HepG2 (cell line): Measurements from ENCODE around the gene TOB2. TPM values are rescaled to one million over a fixed set of nuclear protein-coding genes. Genes with fewer than 3 reads are reported as not detected.
A peak's percentile ranks its signal among the peaks of the same experiment; 100 is the strongest.

ENCODE experiments used
- ARNTL ChIP-seq: sonication (generic); formaldehyde crosslinking; IDR thresholded peaks from 2 replicates; pipeline ENCODE4 v1.4.0; 2020; ENCODE audit warnings: mild to moderate bottlenecking, missing genetic modification reagents
- CENPT ChIP-seq: sonication (generic); formaldehyde crosslinking; IDR thresholded peaks from 2 replicates; pipeline ENCODE4 v1.8.0; 2022; ENCODE audit warnings: low read depth, mild to moderate bottlenecking, moderate library complexity, missing genetic modification reagents
- IRF2 ChIP-seq: IDR thresholded peaks from 2 replicates; pipeline ENCODE4 v1.6.1; 2018; ENCODE audit warnings: missing genetic modification reagents, missing compliant biosample characterization
- KLF12 ChIP-seq: sonication (generic); formaldehyde crosslinking; IDR thresholded peaks from 2 replicates; pipeline ENCODE4 v1.4.0; 2020; ENCODE audit warnings: missing genetic modification reagents, borderline replicate concordance
- NRL ChIP-seq: sonication (generic); formaldehyde crosslinking; IDR thresholded peaks from 2 replicates; pipeline ENCODE4 v1.5.0; 2020; ENCODE audit warnings: missing genetic modification reagents, mild to moderate bottlenecking, moderate library complexity, borderline replicate concordance
- POLR2AphosphoS5 ChIP-seq: IDR thresholded peaks from 2 replicates; pipeline ENCODE4 v1.6.1; 2012; ENCODE audit warnings: low read depth, low read length
- SALL2 ChIP-seq: sonication (generic); formaldehyde crosslinking; IDR thresholded peaks from 2 replicates; pipeline ENCODE4 v1.8.1; 2023; ENCODE audit warnings: mild to moderate bottlenecking, missing genetic modification reagents, inconsistent platforms
- THAP7 ChIP-seq: sonication (generic); formaldehyde crosslinking; IDR thresholded peaks from 2 replicates; pipeline ENCODE4 v1.8.1; 2023; ENCODE audit warnings: mild to moderate bottlenecking, missing genetic modification reagents
- ZBTB46 ChIP-seq: sonication (generic); formaldehyde crosslinking; IDR thresholded peaks from 2 replicates; pipeline ENCODE4 v1.4.0; 2020; ENCODE audit warnings: mild to moderate bottlenecking, missing genetic modification reagents, borderline replicate concordance
- ZNF205 ChIP-seq: IDR thresholded peaks from 2 replicates; pipeline ENCODE4 v1.6.1; 2018; ENCODE audit warnings: missing biosample characterization, missing genetic modification reagents
- ZNF407 ChIP-seq: sonication (generic); formaldehyde crosslinking; IDR thresholded peaks from one replicate; pipeline ENCODE4 v1.5.1; 2020; ENCODE audit warnings: mild to moderate bottlenecking, missing genetic modification reagents; ENCODE audit errors: not compliant biosample characterization
- ZNF75D ChIP-seq: sonication (generic); formaldehyde crosslinking; IDR thresholded peaks from 2 replicates; pipeline ENCODE4 v1.8.1; 2023; ENCODE audit warnings: missing genetic modification reagents, mild to moderate bottlenecking, borderline replicate concordance
- polyA plus RNA-seq, 8 experiments: library from polyadenylated mRNA; depleted of rRNA in 3 of 8; stranded (reverse) in 7 of 8; unstranded in 1 of 8; fragments of >200 nt; fragmentation: Illumina TruSeq in 4 of 8; extraction: Trizol in 4 of 8; gene quantifications; 2 replicates each; pipeline versions ENCODE4 v1.2.1 to v1.2.3, GENCODE V29; 2011 to 2016; ENCODE audit warnings: low read depth in 4 of 8, missing spikeins in 1 of 8, mixed read lengths in 1 of 8; ENCODE audit not compliant: insufficient read depth in 1 of 8
- total RNA-seq, 5 experiments: library from RNA; depleted of rRNA; stranded (reverse); fragments of >200 nt; fragmentation: Illumina TruSeq; extraction: Trizol; gene quantifications; 2 replicates each; pipeline ENCODE4 v1.2.3, GENCODE V29; 2016; ENCODE audit warnings: low read depth in 1 of 5
- TF ChIP-seq, protein P1 (sequence below): sonication (generic); formaldehyde crosslinking; IDR thresholded peaks from 2 replicates; pipeline ENCODE4 v1.9.0; 2021; ENCODE audit warnings: missing genetic modification reagents, borderline replicate concordance
- TF ChIP-seq, protein P2 (sequence below): sonication (generic); formaldehyde crosslinking; IDR thresholded peaks from 2 replicates; pipeline ENCODE4 v1.8.0; 2022; ENCODE audit warnings: missing genetic modification reagents, low read depth, mild to moderate bottlenecking, borderline replicate concordance

TOB2 gene
- total and polyA plus RNA-seq, 2 of the 13 experiments (the other 11 are each of a cell fraction or from before 2014, with no cell fraction given) = 12.2 to 13.7 TPM

GRCh38 chr22:41397143-41397811 is 49.3 kb downstream of the TOB2 start (continued):
- no peak for TF ChIP-seq ZBTB46 (CRISPR knock-in tag)
- peak; percentile 61; the same call in 1 of the 2 replicates for TF ChIP-seq IRF2
- TF ChIP-seq ZNF205 (CRISPR knock-in tag) = no peak
- TF ChIP-seq CENPT (CRISPR knock-in tag) = no peak
- no peak for TF ChIP-seq ZNF407 (CRISPR knock-in tag)
- no peak for TF ChIP-seq SALL2 (CRISPR knock-in tag)
- 0 out of 2 replicates have a peak, but pooled peaks have one; percentile 24 for TF ChIP-seq KLF12 (CRISPR knock-in tag)
- TF ChIP-seq, protein P1, sequence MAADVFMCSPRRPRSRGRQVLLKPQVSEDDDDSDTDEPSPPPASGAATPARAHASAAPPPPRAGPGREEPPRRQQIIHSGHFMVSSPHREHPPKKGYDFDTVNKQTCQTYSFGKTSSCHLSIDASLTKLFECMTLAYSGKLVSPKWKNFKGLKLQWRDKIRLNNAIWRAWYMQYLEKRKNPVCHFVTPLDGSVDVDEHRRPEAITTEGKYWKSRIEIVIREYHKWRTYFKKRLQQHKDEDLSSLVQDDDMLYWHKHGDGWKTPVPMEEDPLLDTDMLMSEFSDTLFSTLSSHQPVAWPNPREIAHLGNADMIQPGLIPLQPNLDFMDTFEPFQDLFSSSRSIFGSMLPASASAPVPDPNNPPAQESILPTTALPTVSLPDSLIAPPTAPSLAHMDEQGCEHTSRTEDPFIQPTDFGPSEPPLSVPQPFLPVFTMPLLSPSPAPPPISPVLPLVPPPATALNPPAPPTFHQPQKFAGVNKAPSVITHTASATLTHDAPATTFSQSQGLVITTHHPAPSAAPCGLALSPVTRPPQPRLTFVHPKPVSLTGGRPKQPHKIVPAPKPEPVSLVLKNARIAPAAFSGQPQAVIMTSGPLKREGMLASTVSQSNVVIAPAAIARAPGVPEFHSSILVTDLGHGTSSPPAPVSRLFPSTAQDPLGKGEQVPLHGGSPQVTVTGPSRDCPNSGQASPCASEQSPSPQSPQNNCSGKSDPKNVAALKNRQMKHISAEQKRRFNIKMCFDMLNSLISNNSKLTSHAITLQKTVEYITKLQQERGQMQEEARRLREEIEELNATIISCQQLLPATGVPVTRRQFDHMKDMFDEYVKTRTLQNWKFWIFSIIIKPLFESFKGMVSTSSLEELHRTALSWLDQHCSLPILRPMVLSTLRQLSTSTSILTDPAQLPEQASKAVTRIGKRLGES = no peak
- 0 out of 2 replicates have a peak, but pooled peaks have one; percentile 13 for TF ChIP-seq NRL (CRISPR knock-in tag)
- TF ChIP-seq ZNF75D (CRISPR knock-in tag) = no peak
- TF ChIP-seq, protein P2, sequence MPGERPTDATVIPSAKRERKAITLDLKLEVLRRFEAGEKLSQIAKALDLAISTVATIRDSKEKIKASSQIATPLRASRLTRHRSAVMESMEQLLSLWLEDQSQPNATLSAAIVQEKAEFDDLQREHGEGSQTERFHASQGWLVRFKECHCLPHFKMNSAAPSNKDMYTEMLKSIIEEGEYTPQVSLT (CRISPR knock-in tag) = no peak
- no peak for TF ChIP-seq THAP7 (CRISPR knock-in tag)
- peak; percentile 98 for TF ChIP-seq ARNTL (CRISPR knock-in tag)
- TF ChIP-seq POLR2AphosphoS5 = peak; percentile 47
